AG04450 (cell line): ENCODE measurements around the gene GNA14. TPM values are rescaled to one million over a fixed set of nuclear protein-coding genes. Genes with fewer than 3 reads are reported as not detected.

ENCODE experiments used
- CTCF ChIA-PET: fragments of 300-600, 350-600 bp; formaldehyde crosslinking; extraction: SDS; loops from one replicate; lab custom pipeline; 2022; ENCODE audit warnings: antibody characterized with exemption, inconsistent platforms; lab: Charles Lee
- POLR2A ChIA-PET: fragments of 350-600 bp; formaldehyde crosslinking; extraction: SDS; loops from one replicate; lab custom pipeline; 2021; ENCODE audit warnings: antibody characterized with exemption, inconsistent platforms; lab: Yijun Ruan, JAX
- DNase-seq: peaks from one replicate; pipeline ENCODE4 v3.0.0-alpha.2; 2011; ENCODE audit warnings: low read depth, low spot score
- H3K27ac ChIP-seq: one replicate; pipeline ENCODE4 v1.5.1; 2012; ENCODE audit warnings: low read depth, low read length, control low read depth
- H3K27me3 ChIP-seq: one replicate; pipeline ENCODE4 v1.6.0; 2012; ENCODE audit warnings: low read length; ENCODE audit not compliant: control insufficient read depth, insufficient read depth
- H3K4me3 ChIP-seq: 2 replicates; pipeline ENCODE4 v1.5.1; 2011; ENCODE audit warnings: mild to moderate bottlenecking, low read depth, low read length, control low read depth
- H3K9me3 ChIP-seq: 2 replicates; pipeline ENCODE4 v1.5.1; 2012; ENCODE audit warnings: low read length; ENCODE audit not compliant: control insufficient read depth, insufficient read depth
- CTCF ChIP-seq: IDR thresholded peaks from 2 replicates; pipeline ENCODE4 v1.5.1; 2011; ENCODE audit warnings: low read depth, low read length, control low read depth, inconsistent platforms
- polyA plus RNA-seq: library from polyadenylated mRNA; depleted of rRNA; stranded (reverse); fragments of >200 nt; gene quantifications from 2 replicates; pipeline ENCODE4 v1.2.3, GENCODE V29; 2011

The GNA14 gene
- polyA plus RNA-seq, 1 experiment: 0.11 TPM

DNA sequence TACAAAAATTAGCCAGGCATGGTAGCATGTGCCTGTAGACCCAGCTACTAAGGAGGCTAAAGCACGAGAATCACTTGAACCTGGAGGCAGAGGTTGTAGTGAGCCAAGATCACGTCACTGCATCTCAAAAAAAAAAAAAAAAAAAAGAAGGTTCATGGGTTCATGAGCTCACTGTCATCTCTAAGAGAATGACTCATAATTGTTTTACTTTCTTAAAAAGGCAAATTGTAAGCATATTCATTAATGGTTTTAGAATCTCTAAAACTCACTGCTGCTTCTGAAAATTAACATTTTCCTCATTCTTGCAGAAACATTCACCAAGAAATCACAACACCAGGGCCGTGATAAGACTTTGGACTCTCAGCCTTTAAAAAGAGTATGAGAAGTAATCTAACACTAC, 103.6 kb downstream of the GNA14 start:
- POLR2A ChIA-PET: no interaction called here
- no peak for TF ChIP-seq CTCF
- no peaks in the 10 kb centered on the region for H3K27me3 ChIP-seq
- no peak for DNase-seq
- peaks cover 12% of the 10 kb centered on the region for H3K9me3 ChIP-seq
- H3K27ac ChIP-seq: no peak overlapping the region
- CTCF ChIA-PET: no interaction called here
- no peak overlapping the region for H3K4me3 ChIP-seq

DNA sequence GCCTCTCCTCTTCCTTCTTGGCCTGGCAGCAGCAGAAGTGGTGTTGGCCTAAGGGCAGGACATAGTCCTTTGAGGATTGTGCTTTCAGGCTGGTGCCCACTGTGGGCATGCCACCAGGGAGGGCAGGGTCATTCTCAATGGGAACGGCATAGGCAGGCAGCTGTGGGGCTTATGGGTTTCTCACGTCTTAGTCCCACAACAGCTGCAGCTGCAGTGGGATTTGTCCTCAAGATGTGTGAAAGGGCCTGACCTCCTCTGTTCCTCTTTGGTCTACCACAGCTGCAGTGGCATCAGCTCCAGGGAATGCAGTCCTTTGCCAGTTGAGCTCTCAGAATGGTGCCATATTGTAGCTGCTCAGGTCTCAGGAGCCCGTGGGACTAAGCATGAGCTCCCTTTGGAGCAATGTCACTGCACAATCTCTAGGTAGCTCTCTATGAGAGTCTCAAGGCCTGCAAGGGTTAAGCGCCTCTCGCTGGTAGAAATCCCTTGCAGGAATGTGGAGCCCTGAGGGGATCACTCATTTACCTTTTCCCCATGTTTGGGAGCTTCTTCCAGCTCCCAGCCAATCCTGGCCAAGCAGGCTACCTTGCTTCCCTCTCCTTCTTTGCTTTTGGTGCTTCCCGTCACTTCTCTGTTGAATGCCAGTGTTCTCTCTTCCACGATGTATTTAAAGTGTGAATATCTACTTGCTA, 104.8 kb downstream of the GNA14 start:
- DNase-seq: no peak
- CTCF ChIA-PET: no interaction called here
- Histone ChIP-seq H3K4me3 (no peak overlapping the region), H3K27ac (no peak overlapping the region), H3K9me3 (peaks cover 12% of the 10 kb centered on the region), H3K27me3 (no peaks in the 10 kb centered on the region)
- POLR2A ChIA-PET: no interaction called here
- no peak for TF ChIP-seq CTCF

DNA sequence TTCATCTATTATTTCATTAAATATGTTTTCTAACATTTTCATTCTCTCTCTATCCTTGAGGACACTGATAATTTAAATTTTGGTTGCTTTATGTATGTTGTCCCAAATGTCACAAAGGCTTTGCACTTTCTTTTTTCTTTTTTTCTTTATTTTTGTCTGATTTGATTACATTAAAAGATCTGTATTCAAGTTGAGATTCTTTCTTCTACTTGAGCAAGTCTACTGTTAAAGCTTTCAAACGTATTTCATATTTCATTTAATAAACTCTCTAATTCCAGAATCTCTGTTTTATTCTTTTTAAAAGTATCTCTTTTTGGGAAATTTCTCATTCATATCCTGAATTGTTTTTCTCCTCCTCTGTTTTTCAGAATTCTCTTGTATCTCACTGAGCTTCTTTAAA, 106.5 kb downstream of the GNA14 start:
- DNase-seq: no peak
- Histone ChIP-seq H3K4me3 (no peak overlapping the region), H3K9me3 (peaks cover 12% of the 10 kb centered on the region), H3K27ac (no peak overlapping the region), H3K27me3 (no peaks in the 10 kb centered on the region)
- TF ChIP-seq CTCF: no peak
- CTCF ChIA-PET: no interaction called here
- POLR2A ChIA-PET: no interaction called here

DNA sequence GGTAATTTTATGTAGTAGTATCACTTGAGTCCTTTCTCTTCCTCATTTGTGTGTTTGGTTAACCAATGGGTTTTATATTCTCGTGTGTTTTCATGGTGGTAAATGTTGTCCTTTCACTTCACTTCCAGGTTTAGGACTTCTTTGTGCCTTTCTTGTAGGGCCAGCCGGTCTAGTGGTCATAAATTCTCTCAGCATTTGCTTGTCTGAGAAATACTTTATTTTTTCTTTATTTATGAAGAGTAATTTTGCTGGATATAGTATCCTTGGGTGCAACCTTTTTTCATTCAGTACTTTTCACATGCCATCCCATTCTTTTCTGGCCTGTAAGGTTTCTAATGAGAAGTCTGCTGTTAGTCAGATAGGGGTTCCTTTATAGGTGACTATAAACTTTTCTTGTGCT, 107.1 kb downstream of the GNA14 start:
- POLR2A ChIA-PET: no interaction called here
- Histone ChIP-seq H3K27me3 (no peaks in the 10 kb centered on the region), H3K9me3 (peaks cover 12% of the 10 kb centered on the region), H3K27ac (no peak overlapping the region), H3K4me3 (no peak overlapping the region)
- DNase-seq: no peak
- CTCF ChIA-PET: no interaction called here
- TF ChIP-seq CTCF: no peak

GRCh38 chr9:77534376-77535057, 113.6 kb downstream of the GNA14 start:
- TF ChIP-seq CTCF: no peak
- Histone ChIP-seq H3K9me3 (no peaks in the 10 kb centered on the region), H3K27me3 (peaks cover 2% of the 10 kb centered on the region), H3K27ac (no peak overlapping the region), H3K4me3 (no peak overlapping the region)
- CTCF ChIA-PET: no interaction called here
- DNase-seq: no peak
- POLR2A ChIA-PET: no interaction called here
